GM21737 (cell line): Measurements from ENCODE around the gene ASIC3.
A peak's percentile ranks its signal among the peaks of the same experiment; 100 is the strongest.

Source experiments
- ATAC-seq: cut with Tn5 transposase; IDR thresholded peaks from one replicate; pipeline ENCODE4 v1.9.1; 2021; ENCODE audit warnings: mild to moderate bottlenecking, moderate library complexity; ENCODE audit not compliant: unreplicated experiment

Gene ASIC3

DNA sequence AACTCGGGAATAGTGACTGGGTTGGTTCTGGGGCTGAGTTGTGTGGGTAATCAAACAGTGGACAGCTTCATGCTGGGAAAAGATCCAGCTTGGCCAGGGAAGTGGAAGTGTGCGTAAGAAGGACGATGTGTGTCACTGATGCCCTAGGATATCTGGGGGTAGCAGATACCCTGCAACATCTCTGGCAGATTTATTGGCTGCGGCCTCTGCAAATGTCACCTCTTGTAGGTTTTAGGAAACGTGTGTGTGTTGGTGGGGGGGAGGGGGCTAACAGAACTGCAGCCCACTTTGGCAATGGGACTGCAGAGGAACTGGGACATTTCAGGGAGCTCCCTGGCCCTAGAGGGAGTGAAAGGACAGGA lies 37.0 kb downstream of the ASIC3 start:
- no peak for ATAC-seq

- peak; percentile 45 for ATAC-seq
Observed at GRCh38 chr7:151085691-151086620, 37.6 kb downstream of the ASIC3 start, which contains the start of gene AGAP3. AGAP3 (plus strand) TSS chr7:151086475; CDS start chr7:151086742, 267 bp downstream.

DNA sequence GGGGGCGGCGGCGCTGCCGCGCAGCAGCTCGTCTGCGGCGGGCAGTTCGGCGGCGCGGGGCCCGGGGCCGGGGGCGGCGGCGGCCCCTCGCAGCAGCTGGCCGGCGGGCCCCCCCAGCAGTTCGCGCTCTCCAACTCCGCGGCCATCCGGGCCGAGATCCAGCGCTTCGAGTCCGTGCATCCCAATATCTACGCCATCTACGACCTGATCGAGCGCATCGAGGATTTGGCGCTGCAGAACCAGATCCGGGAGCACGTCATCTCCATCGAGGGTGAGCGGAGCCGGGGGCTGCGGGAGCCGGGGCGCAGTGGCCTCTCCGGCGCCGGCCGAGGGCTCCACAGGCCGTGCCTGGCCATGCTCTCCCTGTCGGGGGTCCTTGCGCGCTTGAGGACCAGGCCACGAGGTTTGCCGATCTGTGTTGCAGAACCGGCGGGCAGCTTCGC lies 38.5 kb downstream of the ASIC3 start:
- ATAC-seq = no peak

- no peak for ATAC-seq
Observed at GRCh38 chr7:151087245-151088018, 39.1 kb downstream of the ASIC3 start.

- ATAC-seq = no peak
Observed at GRCh38 chr7:151088019-151088855, 39.9 kb downstream of the ASIC3 start.

DNA sequence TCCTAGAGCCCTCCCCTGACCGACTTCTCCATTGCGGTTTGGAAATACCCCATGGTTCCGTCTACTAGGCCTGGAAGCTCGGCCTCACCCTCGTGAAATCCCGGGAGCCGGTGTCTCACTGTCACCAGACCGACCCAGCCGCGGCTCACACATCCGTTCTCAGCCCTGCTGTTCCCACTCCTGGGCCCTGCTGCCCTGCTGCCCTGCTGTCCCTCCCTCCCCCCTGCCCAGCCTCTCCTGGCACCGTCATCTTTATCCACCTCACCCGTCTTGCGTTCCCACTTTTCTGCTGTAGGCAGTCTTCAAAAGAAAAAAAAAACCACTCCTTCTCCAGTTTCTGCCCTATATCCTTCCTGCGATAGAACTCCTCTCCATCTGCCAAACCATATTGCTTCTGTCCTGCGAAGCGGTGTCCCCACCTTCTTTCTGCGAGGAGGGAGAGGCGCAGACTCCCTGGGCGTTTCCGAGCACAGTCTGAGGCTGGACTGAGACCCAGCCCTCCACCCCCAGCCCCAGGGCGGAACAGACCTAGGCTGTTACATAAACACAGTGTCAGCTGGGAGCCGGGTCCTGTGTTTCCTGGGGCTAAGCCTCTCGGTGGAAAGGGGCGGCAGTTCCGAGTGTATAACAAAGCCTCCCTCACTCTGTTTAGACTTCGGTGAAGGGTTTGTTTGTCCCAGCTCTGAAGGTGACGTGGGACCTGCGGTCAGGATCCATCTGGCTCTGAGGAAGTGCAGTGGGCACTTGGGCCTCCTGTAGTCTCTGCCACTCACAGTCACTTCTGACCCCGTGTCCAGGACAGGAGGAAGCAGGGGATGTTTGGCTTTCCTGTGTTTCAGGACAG lies 40.7 kb downstream of the ASIC3 start:
- ATAC-seq = no peak

GRCh38 chr7:151089893-151090730 lies 41.8 kb downstream of the ASIC3 start:
- no peak for ATAC-seq

DNA sequence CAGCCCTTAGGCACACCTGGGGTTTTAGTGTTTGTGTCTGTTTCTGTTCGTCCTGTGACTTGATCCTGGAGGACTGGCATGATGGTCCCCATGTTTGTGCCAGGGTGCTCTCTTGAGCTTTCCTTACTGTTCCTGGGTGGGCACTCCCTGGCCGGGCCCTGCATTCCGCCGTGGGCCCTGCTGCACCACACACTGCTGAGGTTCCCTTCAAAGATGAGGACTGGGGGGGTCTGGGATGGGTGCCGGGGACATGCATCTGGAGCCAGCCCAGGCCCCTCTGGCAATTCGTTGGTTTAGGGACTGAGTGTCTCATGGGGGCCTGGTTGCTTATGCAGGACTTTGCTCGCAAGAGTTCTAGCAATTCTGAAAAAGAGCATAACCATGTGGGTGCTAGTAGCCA lies 42.7 kb downstream of the ASIC3 start:
- no peak for ATAC-seq

DNA sequence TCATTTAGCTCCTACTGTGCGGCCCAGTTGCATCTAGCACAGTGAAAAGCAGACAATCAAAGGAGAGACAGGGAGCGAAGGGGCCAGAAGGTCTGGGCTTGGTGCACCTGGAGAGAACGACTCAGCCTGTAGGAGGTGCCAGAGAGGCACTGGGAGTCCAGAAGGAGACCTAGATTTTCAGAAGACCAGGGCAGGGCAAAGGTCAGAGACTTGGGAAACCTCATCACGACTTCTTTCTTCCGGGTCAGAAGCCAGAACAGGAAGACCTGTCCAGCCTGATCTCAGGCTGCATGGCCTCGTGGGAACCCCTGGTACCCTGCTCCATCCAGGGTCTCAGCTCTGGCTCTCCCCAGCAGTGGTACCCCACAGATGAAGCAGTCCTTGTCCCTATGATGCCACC lies 43.1 kb downstream of the ASIC3 start:
- ATAC-seq = no peak

GRCh38 chr7:151091988-151092387 lies 43.7 kb downstream of the ASIC3 start:
- no peak for ATAC-seq

GRCh38 chr7:151093748-151094147 lies 45.4 kb downstream of the ASIC3 start:
- ATAC-seq = no peak

DNA sequence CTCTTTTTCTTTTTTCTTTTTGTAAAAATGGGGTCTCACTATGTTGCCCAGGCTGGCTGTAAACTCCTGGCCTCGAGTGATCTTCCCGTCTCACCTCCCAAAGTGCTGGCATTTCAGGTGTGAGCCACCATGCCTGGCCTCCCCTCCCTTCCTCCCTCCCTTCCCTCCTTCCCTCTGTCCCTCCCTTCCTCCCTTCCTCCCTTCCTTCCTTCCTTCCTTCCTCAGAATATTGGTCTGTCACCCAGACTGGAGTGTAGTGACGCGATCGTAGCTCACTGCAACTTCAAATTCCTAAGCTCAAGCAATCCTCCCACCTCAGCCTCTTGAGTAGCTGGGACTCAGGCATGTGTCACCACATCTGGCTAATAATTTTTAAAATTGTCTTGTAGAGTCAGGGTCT lies 46.3 kb downstream of the ASIC3 start:
- no peak for ATAC-seq

GRCh38 chr7:151095123-151095797 lies 46.9 kb downstream of the ASIC3 start:
- no peak for ATAC-seq

DNA sequence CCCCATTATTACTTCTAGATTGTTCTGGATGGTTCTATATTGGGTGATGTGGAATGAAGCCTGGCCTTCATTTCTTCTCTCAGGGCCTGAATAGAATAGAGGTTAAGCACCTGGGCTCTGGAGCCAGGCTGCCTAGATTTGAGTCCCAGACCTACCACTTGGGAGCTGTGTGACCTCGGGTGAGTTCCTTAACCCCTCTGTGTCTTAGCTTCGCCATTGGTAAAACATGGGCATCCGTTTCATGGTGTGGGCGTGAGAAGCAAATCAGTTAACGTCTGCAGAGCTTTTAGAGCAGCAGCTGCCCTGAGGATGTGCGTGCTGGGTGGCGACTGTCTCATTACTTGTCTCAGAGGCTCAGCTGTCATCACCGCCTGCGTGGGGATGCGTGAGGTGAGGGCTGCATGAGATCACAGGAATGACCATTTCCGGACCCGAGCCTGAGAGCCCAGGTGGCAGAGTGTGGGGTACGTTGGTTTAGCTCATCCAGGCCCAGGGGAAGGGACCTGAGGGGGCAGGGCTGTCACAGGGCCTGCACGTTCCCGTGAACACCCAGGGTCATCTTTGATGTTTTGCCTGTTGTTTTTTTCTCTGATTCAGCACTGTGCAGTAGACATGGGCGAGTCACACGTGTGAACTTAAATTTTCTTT lies 47.6 kb downstream of the ASIC3 start:
- no peak for ATAC-seq

DNA sequence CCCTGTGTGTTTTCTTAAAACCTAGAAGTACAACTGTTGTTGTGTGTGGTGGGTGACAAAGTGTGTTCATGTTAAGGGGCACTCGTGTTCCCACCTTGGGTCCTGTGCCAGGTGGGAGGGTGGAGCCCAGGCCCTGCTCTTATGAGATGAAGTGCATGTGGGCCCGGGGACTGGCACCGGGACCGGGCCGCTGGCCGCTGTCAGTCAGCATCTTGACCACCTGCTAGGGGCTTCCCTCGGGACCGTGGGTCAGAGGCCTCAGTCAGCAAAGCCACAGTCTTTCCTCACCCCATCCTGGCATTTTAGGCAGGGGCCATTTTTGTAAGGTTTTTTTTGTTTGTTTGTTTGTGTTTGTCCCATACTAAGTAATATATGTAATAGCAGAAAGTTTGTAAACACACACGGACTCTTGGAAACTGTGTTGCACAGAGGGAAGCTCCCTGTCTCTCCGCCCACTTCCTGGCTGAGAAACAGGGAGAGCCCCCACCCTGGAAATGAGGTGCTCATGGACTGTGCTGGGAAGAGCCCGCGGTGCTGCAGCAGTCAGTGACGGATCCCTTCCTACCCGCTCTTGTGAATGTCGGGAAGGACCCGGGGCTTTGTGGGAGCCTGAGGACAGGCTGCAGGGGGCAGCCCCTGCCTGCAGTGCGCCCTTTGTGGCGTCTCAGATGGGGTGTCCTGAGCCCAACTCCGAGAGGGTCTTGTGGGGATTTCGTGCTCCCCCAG lies 51.3 kb downstream of the ASIC3 start:
- no peak for ATAC-seq

DNA sequence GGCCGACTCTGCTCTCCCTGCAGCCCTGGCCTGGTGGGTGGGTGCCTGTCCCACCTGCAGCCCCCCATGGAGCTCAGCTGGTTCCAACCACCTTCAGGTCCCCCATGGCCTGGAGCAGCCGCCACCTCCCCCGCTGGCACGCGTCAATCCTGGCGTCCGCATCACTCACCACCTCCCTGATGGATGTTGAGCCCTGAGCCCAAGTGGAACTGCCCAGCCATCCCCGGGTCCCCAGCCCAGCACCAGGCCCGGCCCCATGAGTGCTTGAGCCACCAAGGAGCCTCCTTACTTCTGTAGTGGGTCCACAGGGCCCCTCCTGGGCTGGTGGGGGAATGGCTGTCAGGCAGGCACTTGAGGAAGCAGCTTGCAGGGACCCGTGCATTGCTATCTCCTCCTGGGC lies 52.6 kb downstream of the ASIC3 start:
- no peak for ATAC-seq

DNA sequence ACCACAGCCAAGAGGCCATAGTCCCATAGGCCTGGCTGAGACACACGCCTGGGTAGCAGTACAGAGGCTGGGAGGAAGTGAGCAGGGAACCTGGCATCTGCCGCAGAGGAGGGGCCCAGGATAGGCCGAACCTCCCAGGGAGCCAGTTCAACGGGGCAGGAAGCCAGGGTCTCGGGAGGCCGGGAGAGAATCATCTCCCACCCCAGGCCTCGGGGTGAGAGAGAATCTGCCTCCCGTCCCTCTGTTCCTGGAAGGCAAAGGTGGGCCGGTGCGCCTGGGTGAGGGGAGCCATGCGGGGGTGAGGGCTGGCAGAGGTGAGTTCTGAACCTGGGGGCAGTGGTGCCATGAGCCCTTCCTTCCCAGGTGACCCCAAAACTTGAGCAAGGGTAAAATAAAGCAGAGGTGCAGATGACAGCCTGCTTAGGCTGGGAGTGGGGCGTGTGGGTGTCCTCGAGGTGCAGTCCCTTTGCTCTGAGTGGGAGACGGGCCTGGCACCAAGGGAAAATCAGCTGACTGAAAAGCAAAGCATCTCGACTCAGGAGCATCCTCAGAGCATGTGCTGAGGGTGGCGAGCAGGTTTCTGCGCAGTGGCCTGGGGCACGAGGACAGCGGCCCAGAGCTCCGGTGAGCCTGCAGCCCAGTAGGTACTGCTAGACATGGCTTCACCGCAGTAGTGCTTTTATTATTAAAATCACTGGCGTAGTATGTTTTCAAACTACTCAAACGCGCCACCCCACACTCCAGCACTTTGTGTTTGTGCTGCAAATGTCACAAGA lies 53.5 kb downstream of the ASIC3 start:
- ATAC-seq = no peak
